IMR-90 (cell line): ENCODE results near the gene FAM168B. TPM values are rescaled to one million over a fixed set of nuclear protein-coding genes. Genes with fewer than 3 reads are reported as not detected.

Experiments
- ATAC-seq: fragments of 200-7000 bp; cut with Tn5 transposase; 2 replicates; pipeline ENCODE4 v1.9.1; 2020; ENCODE audit warnings: low read depth, mild to moderate bottlenecking, moderate library complexity
- BruUV-seq: library from RNA; stranded (reverse); fragments of 400-500 nt; replicated peaks from 2 replicates; lab custom pipeline; 2021; lab: Mats Ljungman, UMichigan
- CTCF ChIA-PET: fragments of 300-600 bp; formaldehyde crosslinking; extraction: SDS; loops from one replicate; lab custom pipeline; 2021; ENCODE audit warnings: antibody characterized with exemption; lab: Yijun Ruan, JAX
- POLR2A ChIA-PET: fragments of 300-600 bp; sonication (Branson Sonifier 250); formaldehyde crosslinking; loops from one replicate; lab custom pipeline; 2022; ENCODE audit warnings: antibody characterized with exemption; ENCODE audit not compliant: unreplicated experiment; lab: Charles Lee
- DNase-seq: peaks from one replicate; pipeline ENCODE4 v3.0.0; 2013
- H2AFZ ChIP-seq: replicated peaks from 2 replicates; pipeline ENCODE3; 2013; ENCODE audit warnings: low read length, mild to moderate bottlenecking; ENCODE audit not compliant: poor library complexity
- H2AK5ac ChIP-seq: 2 replicates; pipeline ENCODE4 v1.6.1; 2013; ENCODE audit warnings: low read depth, low read length, inconsistent platforms
- H2AK9ac ChIP-seq: replicated peaks from 2 replicates; pipeline ENCODE3; 2013; ENCODE audit warnings: mild to moderate bottlenecking, low read depth, low read length, moderate library complexity; ENCODE audit not compliant: poor library complexity
- H2BK120ac ChIP-seq: 2 replicates; pipeline ENCODE4 v1.6.1; 2013; ENCODE audit warnings: low read depth, low read length, inconsistent platforms
- H2BK15ac ChIP-seq: 3 replicates; pipeline ENCODE4 v1.6.1; 2013; ENCODE audit warnings: low read depth, low read length, inconsistent platforms
- H2BK20ac ChIP-seq: 2 replicates; pipeline ENCODE4 v1.6.1; 2013; ENCODE audit warnings: low read depth, mild to moderate bottlenecking, inconsistent platforms, low read length, moderate library complexity
- H2BK5ac ChIP-seq: 2 replicates; pipeline ENCODE4 v1.6.1; 2013; ENCODE audit warnings: mild to moderate bottlenecking, low read depth, low read length, inconsistent platforms; ENCODE audit not compliant: poor library complexity, severe bottlenecking
- H3K14ac ChIP-seq: replicated peaks from 2 replicates; pipeline ENCODE4 v1.6.1; 2013; ENCODE audit warnings: low read depth, low read length, inconsistent platforms
- H3K18ac ChIP-seq: 2 replicates; pipeline ENCODE4 v1.6.1; 2013; ENCODE audit warnings: low read depth, low read length, control low read depth
- H3K23ac ChIP-seq: 2 replicates; pipeline ENCODE4 v1.6.1; 2013; ENCODE audit warnings: low read depth, low read length, inconsistent platforms
- H3K27ac ChIP-seq: 2 replicates; pipeline ENCODE4 v1.5.1; 2013; ENCODE audit warnings: mild to moderate bottlenecking, control low read depth, low read length; ENCODE audit not compliant: insufficient read depth
- H3K27me3 ChIP-seq: 2 replicates; pipeline ENCODE4 v1.6.1; 2013; ENCODE audit warnings: low read length; ENCODE audit not compliant: control insufficient read depth, insufficient read depth
- H3K36me3 ChIP-seq: 2 replicates; pipeline ENCODE4 v1.6.1; 2013; ENCODE audit warnings: low read length, mixed read lengths; ENCODE audit not compliant: control insufficient read depth, insufficient read depth
- H3K4ac ChIP-seq: 2 replicates; pipeline ENCODE4 v1.6.1; 2013; ENCODE audit warnings: low read depth, low read length, inconsistent platforms
- H3K4me1 ChIP-seq: 2 replicates; pipeline ENCODE4 v1.6.1; 2013; ENCODE audit warnings: low read length, mixed read lengths; ENCODE audit not compliant: control insufficient read depth, insufficient read depth
- H3K4me2 ChIP-seq: 2 replicates; pipeline ENCODE4 v1.6.1; 2013; ENCODE audit warnings: low read depth, mild to moderate bottlenecking, control low read depth, low read length, moderate library complexity
- H3K4me3 ChIP-seq: 2 replicates; pipeline ENCODE4 v1.5.1; 2013; ENCODE audit warnings: low read depth, mild to moderate bottlenecking, control low read depth, low read length, moderate library complexity; ENCODE audit not compliant: insufficient read depth
- H3K56ac ChIP-seq: 2 replicates; pipeline ENCODE4 v1.6.1; 2013; ENCODE audit warnings: low read length, inconsistent platforms; ENCODE audit not compliant: insufficient read depth; ENCODE audit errors: extremely low read depth
- H3K79me1 ChIP-seq, 2 experiments: 2 replicates each; pipeline ENCODE4 v1.6.1; 2013; ENCODE audit warnings: low read length in 2 of 2, inconsistent platforms in 1 of 2, low read depth in 1 of 2
- H3K9ac ChIP-seq: 2 replicates; pipeline ENCODE4 v1.6.1; 2013; ENCODE audit warnings: low read depth, low read length, control low read depth
- H3K9me1 ChIP-seq: 2 replicates; pipeline ENCODE4 v1.6.1; 2013; ENCODE audit warnings: low read length, inconsistent platforms; ENCODE audit not compliant: insufficient read depth
- H3K9me3 ChIP-seq: 2 replicates; pipeline ENCODE4 v1.6.1; 2013; ENCODE audit warnings: low read length; ENCODE audit not compliant: control insufficient read depth, insufficient read depth
- H4K20me1 ChIP-seq: 2 replicates; pipeline ENCODE4 v1.6.1; 2013; ENCODE audit warnings: low read length, inconsistent platforms; ENCODE audit not compliant: insufficient read depth
- H4K5ac ChIP-seq: 2 replicates; pipeline ENCODE4 v1.6.1; 2013; ENCODE audit warnings: mild to moderate bottlenecking, low read depth, low read length, control low read depth
- H4K8ac ChIP-seq, 2 experiments: 2 replicates each; pipeline ENCODE4 v1.6.1; 2013; ENCODE audit warnings: low read depth in 2 of 2, low read length in 2 of 2, control low read depth in 1 of 2, inconsistent platforms in 1 of 2
- H4K91ac ChIP-seq: 2 replicates; pipeline ENCODE4 v1.6.1; 2013; ENCODE audit warnings: low read depth, low read length, inconsistent platforms; ENCODE audit not compliant: insufficient read depth
- CEBPB ChIP-seq: IDR thresholded peaks from 2 replicates; pipeline ENCODE4 v1.6.1; 2012; ENCODE audit warnings: low read depth, low read length, improper control_type of control experiment
- CHD1 ChIP-seq: IDR thresholded peaks from 2 replicates; pipeline ENCODE4 v1.6.1; 2012; ENCODE audit warnings: low read depth, low read length, improper control_type of control experiment
- ELK1 ChIP-seq: fragments of 150-350 bp; IDR thresholded peaks from 2 replicates; pipeline ENCODE4 v1.6.1; 2016; ENCODE audit warnings: low read depth, mild to moderate bottlenecking, low read length, moderate library complexity, borderline replicate concordance
- MAFK ChIP-seq: IDR thresholded peaks from 2 replicates; pipeline ENCODE4 v1.6.1; 2012; ENCODE audit warnings: low read depth, low read length, improper control_type of control experiment
- MAZ ChIP-seq: IDR thresholded peaks from 2 replicates; pipeline ENCODE4 v1.6.1; 2012; ENCODE audit warnings: low read depth, mild to moderate bottlenecking, low read length, improper control_type of control experiment, moderate library complexity, borderline replicate concordance
- MXI1 ChIP-seq: IDR thresholded peaks from 2 replicates; pipeline ENCODE4 v1.6.1; 2012; ENCODE audit warnings: low read depth, mild to moderate bottlenecking, low read length, moderate library complexity, borderline replicate concordance
- NFE2L2 ChIP-seq: fragments of 150-350 bp; IDR thresholded peaks from 2 replicates; pipeline ENCODE4 v1.6.1; 2016; ENCODE audit warnings: low read depth, mild to moderate bottlenecking, low read length
- POLR2A ChIP-seq: IDR thresholded peaks from 2 replicates; pipeline ENCODE4 v1.6.1; 2012; ENCODE audit warnings: mild to moderate bottlenecking, low read depth, low read length
- RAD21 ChIP-seq: IDR thresholded peaks from 2 replicates; pipeline ENCODE4 v1.6.1; 2012; ENCODE audit warnings: low read length, improper control_type of control experiment
- RCOR1 ChIP-seq: IDR thresholded peaks from 2 replicates; pipeline ENCODE4 v1.6.1; 2012; ENCODE audit warnings: mild to moderate bottlenecking, low read length, improper control_type of control experiment; ENCODE audit not compliant: insufficient replicate concordance
- RFX5 ChIP-seq: IDR thresholded peaks from 2 replicates; pipeline ENCODE4 v1.8.0; 2012; ENCODE audit warnings: low read depth, mild to moderate bottlenecking, low read length, moderate library complexity
- SMC3 ChIP-seq: fragments of 150-350 bp; IDR thresholded peaks from 2 replicates; pipeline ENCODE4 v1.6.1; 2016; ENCODE audit warnings: low read depth, mild to moderate bottlenecking, antibody characterized with exemption, low read length, moderate library complexity
- WGBS, 2 experiments: methylation state at CpG; one replicate each; pipeline versions ENCODE4 v1.1.5 to v1.1.7; 2013; ENCODE audit warnings: missing lambda C conversion rate in 2 of 2; ENCODE audit not compliant: insufficient read length in 1 of 2; ENCODE audit errors: extremely low coverage in 2 of 2; 5-methylcytosine and 5-hydroxymethylcytosine counted together
- dilution Hi-C: fragments of 300-500 bp; cut with HindIII; formaldehyde crosslinking; loops from one replicate; pipeline ENCODE4 v1.14.3; 2018; ENCODE audit warnings: low sequenced_read_pairs; ENCODE audit not compliant: unreplicated experiment
- in situ Hi-C: fragments of 300-500 bp; cut with MboI; formaldehyde crosslinking; loops from 3 replicates; pipeline ENCODE4 v1.14.3; 2019; ENCODE audit warnings: low sequenced_read_pairs, inconsistent platforms, mixed read lengths
- intact Hi-C: fragments of 100-400 bp; cut with micrococcal nuclease; formaldehyde crosslinking; loops from 2 replicates; pipeline ENCODE4 v1.10.0; 2022
- polyA plus RNA-seq, 3 experiments: library from polyadenylated mRNA; depleted of rRNA; stranded (reverse); fragments of >200 nt; gene quantifications; 2 replicates each; pipeline ENCODE4 v1.2.3, GENCODE V29; 2012; ENCODE audit warnings: low replicate concordance in 1 of 3
- total RNA-seq: library from RNA; depleted of rRNA; stranded (reverse); fragments of >200 nt; gene quantifications from 2 replicates; pipeline ENCODE4 v1.2.3, GENCODE V29; 2012
- TF ChIP-seq, protein P1 (sequence below): conservative IDR thresholded peaks from 2 replicates; pipeline ENCODE4 v1.5.1; 2012; ENCODE audit warnings: mild to moderate bottlenecking, low read depth, low read length, improper control_type of control experiment
- TF ChIP-seq, protein P2 (sequence below): fragments of 150-350 bp; IDR thresholded peaks from 2 replicates; pipeline ENCODE4 v1.6.1; 2017; ENCODE audit warnings: mild to moderate bottlenecking, antibody characterized with exemption, low read length, low read depth

FAM168B gene
- total and polyA plus RNA-seq, 2 of the 4 experiments (the other 2 are of a cell fraction) = 76.4 to 106 TPM

GRCh38 chr2:131048641-131049040, 44.6 kb downstream of the FAM168B start:
- no peak overlapping the region for H3K9ac ChIP-seq
- TF ChIP-seq POLR2A (no peak), MAFK (no peak), NFE2L2 (no peak), MAZ (no peak), CEBPB (no peak), ELK1 (no peak), RFX5 (no peak), RCOR1 (no peak), RAD21 (no peak), CHD1 (no peak), MXI1 (no peak), SMC3 (no peak)
- TF ChIP-seq, protein P1, sequence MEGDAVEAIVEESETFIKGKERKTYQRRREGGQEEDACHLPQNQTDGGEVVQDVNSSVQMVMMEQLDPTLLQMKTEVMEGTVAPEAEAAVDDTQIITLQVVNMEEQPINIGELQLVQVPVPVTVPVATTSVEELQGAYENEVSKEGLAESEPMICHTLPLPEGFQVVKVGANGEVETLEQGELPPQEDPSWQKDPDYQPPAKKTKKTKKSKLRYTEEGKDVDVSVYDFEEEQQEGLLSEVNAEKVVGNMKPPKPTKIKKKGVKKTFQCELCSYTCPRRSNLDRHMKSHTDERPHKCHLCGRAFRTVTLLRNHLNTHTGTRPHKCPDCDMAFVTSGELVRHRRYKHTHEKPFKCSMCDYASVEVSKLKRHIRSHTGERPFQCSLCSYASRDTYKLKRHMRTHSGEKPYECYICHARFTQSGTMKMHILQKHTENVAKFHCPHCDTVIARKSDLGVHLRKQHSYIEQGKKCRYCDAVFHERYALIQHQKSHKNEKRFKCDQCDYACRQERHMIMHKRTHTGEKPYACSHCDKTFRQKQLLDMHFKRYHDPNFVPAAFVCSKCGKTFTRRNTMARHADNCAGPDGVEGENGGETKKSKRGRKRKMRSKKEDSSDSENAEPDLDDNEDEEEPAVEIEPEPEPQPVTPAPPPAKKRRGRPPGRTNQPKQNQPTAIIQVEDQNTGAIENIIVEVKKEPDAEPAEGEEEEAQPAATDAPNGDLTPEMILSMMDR = no peak
- TF ChIP-seq, protein P2, sequence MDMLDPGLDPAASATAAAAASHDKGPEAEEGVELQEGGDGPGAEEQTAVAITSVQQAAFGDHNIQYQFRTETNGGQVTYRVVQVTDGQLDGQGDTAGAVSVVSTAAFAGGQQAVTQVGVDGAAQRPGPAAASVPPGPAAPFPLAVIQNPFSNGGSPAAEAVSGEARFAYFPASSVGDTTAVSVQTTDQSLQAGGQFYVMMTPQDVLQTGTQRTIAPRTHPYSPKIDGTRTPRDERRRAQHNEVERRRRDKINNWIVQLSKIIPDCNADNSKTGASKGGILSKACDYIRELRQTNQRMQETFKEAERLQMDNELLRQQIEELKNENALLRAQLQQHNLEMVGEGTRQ = no peak
- H2BK5ac ChIP-seq = no peak overlapping the region
- dilution Hi-C loops = no loop called here
- H3K9me1 ChIP-seq = peaks cover 3% of the 10 kb centered on the region; the same call in 1 of the 2 replicates
- ChIA-PET CTCF (no interaction called here), POLR2A (no interaction called here)
- no peak overlapping the region for H3K56ac ChIP-seq
- H4K20me1 ChIP-seq = peaks cover 32% of the 10 kb centered on the region
- H4K5ac ChIP-seq = no peak overlapping the region
- intact Hi-C loops = no loop called here
- H2AK5ac ChIP-seq = no peak overlapping the region
- no peak overlapping the region for H2AK9ac ChIP-seq
- WGBS, 2 experiments = 96% methylated on average over 4 of the region's 6 CpGs; no CpG with 5 or more reads in 1 of the 2 experiments
- H3K4me2 ChIP-seq = no peak overlapping the region
- BruUV-seq = no TSS peak
- no peak overlapping the region for H2BK20ac ChIP-seq
- no peak overlapping the region for H3K14ac ChIP-seq
- no peak overlapping the region for H4K8ac ChIP-seq
- H3K36me3 ChIP-seq = peaks cover 52% of the 10 kb centered on the region
- no peaks in the 10 kb centered on the region for H3K9me3 ChIP-seq
- DNase-seq (no peak), ATAC-seq (no peak)
- no peak overlapping the region for H3K27ac ChIP-seq
- peaks cover 15 to 30% of the 10 kb centered on the region in 2 experiments for H3K79me1 ChIP-seq
- no peak overlapping the region for H3K4ac ChIP-seq
- no peak overlapping the region for H2BK120ac ChIP-seq
- no peak overlapping the region for H2BK15ac ChIP-seq
- H4K91ac ChIP-seq = no peak overlapping the region
- H3K4me1 ChIP-seq = no peaks in the 10 kb centered on the region
- H3K23ac ChIP-seq = no peak overlapping the region
- no peak overlapping the region for H2AFZ ChIP-seq
- H3K18ac ChIP-seq = no peak overlapping the region
- no peaks in the 10 kb centered on the region for H3K27me3 ChIP-seq
- no peak overlapping the region for H3K4me3 ChIP-seq
- in situ Hi-C loops = no loop called here
